Measurements from ENCODE around the gene XRRA1.

Gene XRRA1

GRCh38 chr11:74951226-74951625 is 2.3 kb upstream of the XRRA1 start:
- no peak for DNase-seq (ENCODE audit: low read depth)

GRCh38 chr11:74950374-74950969 is 1.6 kb upstream of the XRRA1 start:
- DNase-seq (ENCODE audit: low read depth) = no peak

- no peak for DNase-seq (ENCODE audit: low read depth)
Observed at GRCh38 chr11:74949753-74950137, 854 bp upstream of the XRRA1 start.

- no peak for DNase-seq (ENCODE audit: low read depth)
Observed at GRCh38 chr11:74948546-74948897, 369 bp downstream of the XRRA1 start.

GRCh38 chr11:74942073-74942759 is 6.7 kb downstream of the XRRA1 start:
- no peak for DNase-seq (ENCODE audit: low read depth)

- DNase-seq (ENCODE audit: low read depth) = no peak
Observed at GRCh38 chr11:74941492-74941891, 7.4 kb downstream of the XRRA1 start.

GRCh38 chr11:74937696-74938475 is 11.0 kb downstream of the XRRA1 start:
- DNase-seq (ENCODE audit: low read depth) = no peak

- no peak for DNase-seq (ENCODE audit: low read depth)
Observed at GRCh38 chr11:74936976-74937375, 11.9 kb downstream of the XRRA1 start.

- DNase-seq (ENCODE audit: low read depth) = no peak
Observed at GRCh38 chr11:74936087-74936486, 12.8 kb downstream of the XRRA1 start.

- no peak for DNase-seq (ENCODE audit: low read depth)
Observed at GRCh38 chr11:74935285-74935684, 13.6 kb downstream of the XRRA1 start.

GRCh38 chr11:74933765-74934164 is 15.1 kb downstream of the XRRA1 start:
- no peak for DNase-seq (ENCODE audit: low read depth)

- no peak for DNase-seq (ENCODE audit: low read depth)
Observed at GRCh38 chr11:74932797-74933196, 16.1 kb downstream of the XRRA1 start.

GRCh38 chr11:74932169-74932568 is 16.7 kb downstream of the XRRA1 start:
- no peak for DNase-seq (ENCODE audit: low read depth)

- DNase-seq (ENCODE audit: low read depth) = peak; percentile 22
Observed at GRCh38 chr11:74929431-74930363, 19.2 kb downstream of the XRRA1 start.

- no peak for DNase-seq (ENCODE audit: low read depth)
Observed at GRCh38 chr11:74927496-74927895, 21.4 kb downstream of the XRRA1 start.

- no peak for DNase-seq (ENCODE audit: low read depth)
Observed at GRCh38 chr11:74926304-74927030, 22.4 kb downstream of the XRRA1 start.

GRCh38 chr11:74925281-74925680 is 23.6 kb downstream of the XRRA1 start:
- no peak for DNase-seq (ENCODE audit: low read depth)

- DNase-seq (ENCODE audit: low read depth) = no peak
Observed at GRCh38 chr11:74923125-74923524, 25.8 kb downstream of the XRRA1 start.

- DNase-seq (ENCODE audit: low read depth) = no peak
Observed at GRCh38 chr11:74909812-74910211, 39.1 kb downstream of the XRRA1 start.

- no peak for DNase-seq (ENCODE audit: low read depth)
Observed at GRCh38 chr11:74909385-74909784, 39.5 kb downstream of the XRRA1 start.

- no peak for DNase-seq (ENCODE audit: low read depth)
Observed at GRCh38 chr11:74905326-74905725, 43.6 kb downstream of the XRRA1 start.

GRCh38 chr11:74902342-74902741 is 46.5 kb downstream of the XRRA1 start:
- DNase-seq (ENCODE audit: low read depth) = no peak
